CD4-positive, alpha-beta T cell (primary cell): ENCODE results near the gene UBA1. TPM values are rescaled to one million over a fixed set of nuclear protein-coding genes. Genes with fewer than 3 reads are reported as not detected.

Experiments used
- ATAC-seq: fragments of 200-7000 bp; cut with Tn5 transposase; one replicate; pipeline ENCODE4 v1.10.0; 2022; ENCODE audit warnings: mild to moderate bottlenecking; ENCODE audit not compliant: poor library complexity
- CTCF ChIA-PET: fragments of 350-600 bp; sonication (Branson Sonifier 250); formaldehyde crosslinking; loops from one replicate; lab custom pipeline; 2021; ENCODE audit warnings: antibody characterized with exemption, inconsistent platforms; lab: Charles Lee
- POLR2A ChIA-PET: fragments of 350-600 bp; sonication (Branson Sonifier 250); formaldehyde crosslinking; loops from one replicate; lab custom pipeline; 2021; ENCODE audit warnings: antibody characterized with exemption, inconsistent platforms; lab: Charles Lee
- DNase-seq, 14 experiments: peaks; one replicate each; pipeline ENCODE4 v3.0.0-alpha.2; 2013 to 2020; ENCODE audit warnings: mixed read lengths in 2 of 14
- H3K27ac ChIP-seq, 2 donors: one replicate each; pipeline versions ENCODE4 v1.5.1 to v1.7.0; 2013; ENCODE audit warnings: low read length in 2 of 2, low read depth in 1 of 2, mild to moderate bottlenecking in 1 of 2
- H3K27me3 ChIP-seq, 2 experiments: 1 replicate in 1 of 2; 2 replicates in 1 of 2; pipeline versions ENCODE4 v1.6.1 to v1.7.0; 2013; ENCODE audit warnings: low read length in 2 of 2, control low read depth in 1 of 2, mild to moderate bottlenecking in 1 of 2, moderate library complexity in 1 of 2; ENCODE audit not compliant: insufficient read depth in 2 of 2, control insufficient read depth in 1 of 2
- H3K36me3 ChIP-seq: one replicate; pipeline ENCODE4 v1.6.1; 2013; ENCODE audit warnings: low read length, control low read depth; ENCODE audit not compliant: insufficient read depth
- H3K4me1 ChIP-seq: one replicate; pipeline ENCODE4 v1.6.1; 2013; ENCODE audit warnings: low read length, control low read depth; ENCODE audit not compliant: insufficient read depth
- H3K4me3 ChIP-seq: one replicate; pipeline ENCODE4 v1.5.1; 2013; ENCODE audit warnings: mild to moderate bottlenecking, low read length, moderate library complexity
- H3K9me3 ChIP-seq, 2 experiments: 1 replicate in 1 of 2; 2 replicates in 1 of 2; pipeline versions ENCODE4 v1.6.1 to v1.7.0; 2013; ENCODE audit warnings: low read length in 2 of 2, mild to moderate bottlenecking in 2 of 2, control low read depth in 1 of 2, moderate library complexity in 1 of 2; ENCODE audit not compliant: control insufficient read depth in 1 of 2, insufficient read depth in 1 of 2
- H3K27ac Mint-ChIP-seq: one replicate; pipeline ENCODE4 v1.8.0; 2020; ENCODE audit warnings: mixed read lengths
- H3K27me3 Mint-ChIP-seq: one replicate; pipeline ENCODE4 v1.8.0; 2021; ENCODE audit warnings: mixed read lengths
- H3K36me3 Mint-ChIP-seq: one replicate; pipeline ENCODE4 v1.8.0; 2021; ENCODE audit warnings: low read depth, mixed read lengths
- H3K4me1 Mint-ChIP-seq: one replicate; pipeline ENCODE4 v1.8.0; 2021; ENCODE audit warnings: low read depth, mixed read lengths
- H3K4me3 Mint-ChIP-seq: one replicate; pipeline ENCODE4 v1.8.0; 2020; ENCODE audit warnings: mild to moderate bottlenecking, mixed read lengths
- H3K9me3 Mint-ChIP-seq: one replicate; pipeline ENCODE4 v1.8.0; 2020; ENCODE audit warnings: mixed read lengths
- intact Hi-C, 2 experiments: fragments of 100-400 bp; cut with DNase I in 1 of 2; cut with micrococcal nuclease in 1 of 2; formaldehyde crosslinking; loops; one replicate each; pipeline versions ENCODE4 v1.15.1 to v1.9.0; 2023 to 2025; cut with DNase I, micrococcal nuclease
- total RNA-seq, 174 experiments: library from RNA in 2 of 174; stranded (reverse) in 2 of 174; gene quantifications; one replicate each; pipeline ENCODE4 v1.2.3 and lab custom pipeline; 2021 to 2026
- TF ChIP-seq, protein P1 (sequence below): fragments of 200-600 bp; IDR thresholded peaks from one replicate; pipeline ENCODE4 v1.8.0; 2022; ENCODE audit warnings: antibody characterized with exemption, mild to moderate bottlenecking

Gene UBA1
- total RNA-seq, 2 experiments from 2014 or later = 70.0 to 72.1 TPM

DNA sequence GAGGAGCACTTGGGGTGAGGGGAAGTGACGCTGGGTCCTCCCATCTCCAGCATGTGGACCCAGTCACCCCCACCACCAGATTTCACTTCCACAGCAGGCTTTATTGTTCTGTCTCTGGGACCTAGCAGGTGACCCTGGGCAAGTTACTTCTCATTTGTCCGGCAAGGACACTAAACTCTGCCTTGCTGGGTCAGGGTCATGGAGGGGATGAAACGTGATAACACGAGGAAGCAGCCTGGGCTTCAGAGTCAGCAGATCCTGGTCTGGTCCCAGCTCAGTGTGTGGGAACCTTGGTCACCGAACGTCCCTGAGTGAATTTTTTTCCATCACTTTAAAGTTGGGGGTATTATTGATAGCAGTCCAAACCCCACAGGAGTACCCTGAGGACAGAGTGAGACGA, 3.9 kb downstream of the UBA1 start:
- ChIA-PET CTCF (no interaction called here), POLR2A (no interaction called here)
- H3K4me1 ChIP-seq = peaks cover 51% of the 10 kb centered on the region
- intact Hi-C loops = loop anchor here in 1 of 2 experiments (2.0 to 10.0 kb wide), 4 partner anchors 19 to 827 kb away; partner anchors contain the start of gene ZNF41
- no peak overlapping the region for H3K4me3 ChIP-seq
- peak overlapping the region; percentile 56 for H3K4me3 Mint-ChIP-seq
- no peak overlapping the region for H3K27ac ChIP-seq
- H3K4me1 Mint-ChIP-seq = peaks cover 51% of the 10 kb centered on the region
- TF ChIP-seq, protein P1, sequence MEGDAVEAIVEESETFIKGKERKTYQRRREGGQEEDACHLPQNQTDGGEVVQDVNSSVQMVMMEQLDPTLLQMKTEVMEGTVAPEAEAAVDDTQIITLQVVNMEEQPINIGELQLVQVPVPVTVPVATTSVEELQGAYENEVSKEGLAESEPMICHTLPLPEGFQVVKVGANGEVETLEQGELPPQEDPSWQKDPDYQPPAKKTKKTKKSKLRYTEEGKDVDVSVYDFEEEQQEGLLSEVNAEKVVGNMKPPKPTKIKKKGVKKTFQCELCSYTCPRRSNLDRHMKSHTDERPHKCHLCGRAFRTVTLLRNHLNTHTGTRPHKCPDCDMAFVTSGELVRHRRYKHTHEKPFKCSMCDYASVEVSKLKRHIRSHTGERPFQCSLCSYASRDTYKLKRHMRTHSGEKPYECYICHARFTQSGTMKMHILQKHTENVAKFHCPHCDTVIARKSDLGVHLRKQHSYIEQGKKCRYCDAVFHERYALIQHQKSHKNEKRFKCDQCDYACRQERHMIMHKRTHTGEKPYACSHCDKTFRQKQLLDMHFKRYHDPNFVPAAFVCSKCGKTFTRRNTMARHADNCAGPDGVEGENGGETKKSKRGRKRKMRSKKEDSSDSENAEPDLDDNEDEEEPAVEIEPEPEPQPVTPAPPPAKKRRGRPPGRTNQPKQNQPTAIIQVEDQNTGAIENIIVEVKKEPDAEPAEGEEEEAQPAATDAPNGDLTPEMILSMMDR = no peak
- DNase-seq = no peak
- H3K27me3 Mint-ChIP-seq = no peaks in the 10 kb centered on the region
- peak overlapping the region; percentile 92 for H3K27ac Mint-ChIP-seq
- no peaks in the 10 kb centered on the region for H3K9me3 ChIP-seq
- no peaks in the 10 kb centered on the region for H3K27me3 ChIP-seq
- H3K36me3 Mint-ChIP-seq = peaks cover 76% of the 10 kb centered on the region
- no peak for ATAC-seq
- H3K9me3 Mint-ChIP-seq = no peaks in the 10 kb centered on the region
- H3K36me3 ChIP-seq = peaks cover 51% of the 10 kb centered on the region

DNA sequence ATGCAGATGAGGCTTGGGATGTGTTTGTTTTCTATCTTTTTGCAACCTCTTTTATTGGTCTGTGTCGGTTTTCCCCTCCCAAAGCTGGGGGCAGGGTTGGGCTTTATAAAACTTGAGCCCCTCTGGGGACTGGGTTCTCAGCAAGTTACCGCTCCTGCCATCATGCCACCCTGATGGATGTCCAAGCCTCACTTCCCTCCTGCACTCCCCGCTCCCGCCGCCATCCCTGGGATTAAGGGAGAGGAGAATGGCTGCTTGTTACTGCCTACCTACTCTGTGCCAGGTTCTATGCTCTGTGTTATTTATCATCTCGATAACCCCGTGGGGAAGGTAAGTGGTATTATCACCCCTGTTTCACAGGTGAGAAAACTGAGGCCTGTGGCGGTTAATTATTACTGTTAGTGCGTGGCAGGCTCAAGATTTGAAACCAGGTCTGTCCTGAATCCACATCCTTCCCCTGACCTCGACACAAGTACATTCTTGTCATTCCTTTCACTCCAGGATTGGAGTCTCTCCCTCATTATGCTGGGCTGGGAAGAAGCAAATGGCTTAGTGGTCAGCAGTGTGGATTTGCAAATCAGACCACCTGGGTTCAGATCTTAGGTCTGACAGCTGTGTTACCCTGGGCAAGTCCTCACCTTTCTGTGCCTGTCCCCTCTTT, 4.5 kb downstream of the UBA1 start:
- H3K27me3 ChIP-seq = no peaks in the 10 kb centered on the region
- CTCF ChIA-PET = interaction anchor here (1.3 kb wide), 1 partner anchor 187 kb away, joined by 3 read pairs; no protein-coding TSS in a partner anchor
- no peak overlapping the region for H3K4me3 Mint-ChIP-seq
- ATAC-seq (no peak), DNase-seq (no peak)
- H3K36me3 ChIP-seq = peaks cover 57% of the 10 kb centered on the region
- TF ChIP-seq, protein P1 = no peak
- H3K36me3 Mint-ChIP-seq = peaks cover 82% of the 10 kb centered on the region
- intact Hi-C loops = loop anchor here in 1 of 2 experiments (5.0 to 10.0 kb wide), 3 partner anchors 114 to 827 kb away; partner anchors contain the start of gene ZNF41
- H3K9me3 Mint-ChIP-seq = no peaks in the 10 kb centered on the region
- H3K27ac ChIP-seq = no peak overlapping the region
- peaks cover 45% of the 10 kb centered on the region for H3K4me1 Mint-ChIP-seq
- H3K27me3 Mint-ChIP-seq = no peaks in the 10 kb centered on the region
- POLR2A ChIA-PET = no interaction called here
- H3K4me1 ChIP-seq = peaks cover 45% of the 10 kb centered on the region
- H3K27ac Mint-ChIP-seq = no peak overlapping the region
- no peak overlapping the region for H3K4me3 ChIP-seq
- H3K9me3 ChIP-seq = no peaks in the 10 kb centered on the region

DNA sequence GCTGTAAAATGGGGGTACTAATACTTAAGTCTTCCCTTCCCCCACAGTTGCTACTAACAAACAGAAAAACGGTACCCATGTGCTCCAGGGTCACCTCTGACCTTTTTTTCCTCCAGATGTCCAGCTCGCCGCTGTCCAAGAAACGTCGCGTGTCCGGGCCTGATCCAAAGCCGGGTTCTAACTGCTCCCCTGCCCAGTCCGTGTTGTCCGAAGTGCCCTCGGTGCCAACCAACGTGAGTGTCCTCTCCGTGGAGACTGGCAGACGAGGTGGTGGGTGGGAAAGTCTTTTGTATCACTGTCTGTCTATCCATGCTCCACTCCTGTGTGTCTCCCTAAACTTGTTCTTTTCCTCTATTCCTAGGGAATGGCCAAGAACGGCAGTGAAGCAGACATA, 5.1 kb downstream of the UBA1 start:
- H3K27me3 ChIP-seq = no peaks in the 10 kb centered on the region
- no peaks in the 10 kb centered on the region for H3K9me3 ChIP-seq
- peaks cover 42% of the 10 kb centered on the region for H3K4me1 ChIP-seq
- Mint-ChIP-seq H3K4me1 (peaks cover 40% of the 10 kb centered on the region), H3K9me3 (no peaks in the 10 kb centered on the region), H3K4me3 (no peak overlapping the region), H3K36me3 (peaks cover 82% of the 10 kb centered on the region), H3K27me3 (no peaks in the 10 kb centered on the region), H3K27ac (no peak overlapping the region)
- intact Hi-C loops = loop anchor here in 1 of 2 experiments (5.0 to 10.0 kb wide), 3 partner anchors 114 to 826 kb away; partner anchors contain the start of gene ZNF41
- no peak for ATAC-seq
- POLR2A ChIA-PET = no interaction called here
- TF ChIP-seq, protein P1 = no peak
- DNase-seq = no peak
- CTCF ChIA-PET = interaction anchor here (1.3 kb wide), 1 partner anchor 186 kb away, joined by 3 read pairs; no protein-coding TSS in a partner anchor
- H3K36me3 ChIP-seq = peaks cover 61% of the 10 kb centered on the region
- no peak overlapping the region for H3K27ac ChIP-seq
- H3K4me3 ChIP-seq = no peak overlapping the region
